HPDE6-E6E7 (cell line): ENCODE measurements around the gene NDE1.

ENCODE experiments used
- DNase-seq: peaks from one replicate; pipeline ENCODE4 v3.0.0; 2011; ENCODE audit warnings: missing footprints; ENCODE audit errors: extremely low spot score

NDE1 gene

GRCh38 chr16:15737140-15737644 lies 87.1 kb downstream of the NDE1 start:
- no peak for DNase-seq

GRCh38 chr16:15739464-15739863 lies 89.4 kb downstream of the NDE1 start:
- DNase-seq, result no peak

GRCh38 chr16:15739950-15740349 lies 89.9 kb downstream of the NDE1 start:
- DNase-seq, result no peak

- no peak for DNase-seq
Measured at GRCh38 chr16:15741207-15741871, 91.3 kb downstream of the NDE1 start.

- no peak for DNase-seq
Measured at GRCh38 chr16:15742716-15743115, 92.7 kb downstream of the NDE1 start.

- no peak for DNase-seq
Measured at GRCh38 chr16:15743657-15744056, 93.6 kb downstream of the NDE1 start.

GRCh38 chr16:15746332-15746731 lies 96.3 kb downstream of the NDE1 start:
- no peak for DNase-seq

GRCh38 chr16:15747937-15748336 lies 97.9 kb downstream of the NDE1 start:
- no peak for DNase-seq

- no peak for DNase-seq
Measured at GRCh38 chr16:15748654-15749053, 98.6 kb downstream of the NDE1 start.

- DNase-seq, result no peak
Measured at GRCh38 chr16:15749371-15749770, 99.3 kb downstream of the NDE1 start.

GRCh38 chr16:15749985-15750384 lies 99.9 kb downstream of the NDE1 start:
- DNase-seq, result no peak

- DNase-seq, result no peak
Measured at GRCh38 chr16:15751940-15752339, 101.9 kb downstream of the NDE1 start.

GRCh38 chr16:15752717-15753488 lies 102.9 kb downstream of the NDE1 start:
- no peak for DNase-seq

GRCh38 chr16:15754821-15755534 lies 104.9 kb downstream of the NDE1 start:
- no peak for DNase-seq

GRCh38 chr16:15757077-15757386 lies 107.0 kb downstream of the NDE1 start:
- no peak for DNase-seq

- no peak for DNase-seq
Measured at GRCh38 chr16:15757630-15758251, 107.7 kb downstream of the NDE1 start.

- DNase-seq, result no peak
Measured at GRCh38 chr16:15759070-15759469, 109.0 kb downstream of the NDE1 start.

GRCh38 chr16:15760129-15760528 lies 110.1 kb downstream of the NDE1 start:
- DNase-seq, result no peak

- DNase-seq, result no peak
Measured at GRCh38 chr16:15764112-15764511, 114.1 kb downstream of the NDE1 start.

- no peak for DNase-seq
Measured at GRCh38 chr16:15765116-15765515, 115.1 kb downstream of the NDE1 start.

- peak; percentile 17 for DNase-seq
Measured at GRCh38 chr16:15765880-15766279, 115.8 kb downstream of the NDE1 start.

- DNase-seq, result no peak
Measured at GRCh38 chr16:15766918-15767317, 116.9 kb downstream of the NDE1 start.
